Measurements from ENCODE around the gene ZNF394. TPM values are rescaled to one million over a fixed set of nuclear protein-coding genes. Genes with fewer than 3 reads are reported as not detected.

ZNF394 gene
- total RNA-seq, 1 donor from 2014 or later, result 24.8 TPM

- Mint-ChIP-seq H3K36me3 (ENCODE audit: insufficient read depth) (peaks cover 16% of the 10 kb centered on the region), H3K27ac (no peak overlapping the region), H3K4me1 (ENCODE audit: low read depth) (peaks cover 11% of the 10 kb centered on the region), H3K4me3 (ENCODE audit: low read depth) (no peak overlapping the region), H3K27me3 (no peaks in the 10 kb centered on the region), H3K9me3 (ENCODE audit: low read depth) (no peaks in the 10 kb centered on the region)
- DNase-seq (ENCODE audit: low spot score, unreplicated experiment), result no peak
- no peak for TF ChIP-seq CTCF (IDR thresholded peaks at IDR 0.05; ENCODE audit: unreplicated experiment)
Measured at GRCh38 chr7:99461221-99461620, 38.9 kb downstream of the ZNF394 start.

GRCh38 chr7:99460651-99461050 lies 39.4 kb downstream of the ZNF394 start:
- Mint-ChIP-seq H3K4me3 (ENCODE audit: low read depth) (no peak overlapping the region), H3K27me3 (no peaks in the 10 kb centered on the region), H3K4me1 (ENCODE audit: low read depth) (peaks cover 8% of the 10 kb centered on the region), H3K27ac (peak overlapping the region; percentile 29), H3K36me3 (ENCODE audit: insufficient read depth) (peaks cover 16% of the 10 kb centered on the region), H3K9me3 (ENCODE audit: low read depth) (no peaks in the 10 kb centered on the region)
- no peak for TF ChIP-seq CTCF (IDR thresholded peaks at IDR 0.05; ENCODE audit: unreplicated experiment)
- DNase-seq (ENCODE audit: low spot score, unreplicated experiment), result no peak

GRCh38 chr7:99459087-99459486 lies 41.0 kb downstream of the ZNF394 start:
- Mint-ChIP-seq H3K27ac (no peak overlapping the region), H3K9me3 (ENCODE audit: low read depth) (no peaks in the 10 kb centered on the region), H3K4me1 (ENCODE audit: low read depth) (peaks cover 3% of the 10 kb centered on the region), H3K36me3 (ENCODE audit: insufficient read depth) (peaks cover 15% of the 10 kb centered on the region), H3K4me3 (ENCODE audit: low read depth) (no peak overlapping the region), H3K27me3 (no peaks in the 10 kb centered on the region)
- peak; percentile 46 for TF ChIP-seq CTCF (IDR thresholded peaks at IDR 0.05; ENCODE audit: unreplicated experiment)
- no peak for DNase-seq (ENCODE audit: low spot score, unreplicated experiment)

- Mint-ChIP-seq H3K36me3 (ENCODE audit: insufficient read depth) (peaks cover 16% of the 10 kb centered on the region), H3K4me1 (ENCODE audit: low read depth) (no peaks in the 10 kb centered on the region)
Measured at GRCh38 chr7:99457650-99458493, 42.2 kb downstream of the ZNF394 start.

More at GRCh38 chr7:99457650-99458493, 42.2 kb downstream of the ZNF394 start:
- no peak for DNase-seq (ENCODE audit: low spot score, unreplicated experiment)
- Mint-ChIP-seq H3K27me3 (no peaks in the 10 kb centered on the region), H3K9me3 (ENCODE audit: low read depth) (no peaks in the 10 kb centered on the region), H3K27ac (no peak overlapping the region), H3K4me3 (ENCODE audit: low read depth) (no peak overlapping the region)
- TF ChIP-seq CTCF (IDR thresholded peaks at IDR 0.05; ENCODE audit: unreplicated experiment), result no peak

Measured in progenitor cell of endocrine pancreas (in vitro differentiated cells).